HG03196 (cell line): ENCODE results near the gene GPR34.
"Not testable (repeated sequence)": the region's sequence is repeated elsewhere in the genome, so short reads cannot be mapped to it uniquely, and the experiment has no call there.

Experiments used
- ATAC-seq: cut with Tn5 transposase; IDR thresholded peaks from one replicate; pipeline ENCODE4 v1.9.1; 2021; ENCODE audit not compliant: unreplicated experiment

Gene GPR34

DNA sequence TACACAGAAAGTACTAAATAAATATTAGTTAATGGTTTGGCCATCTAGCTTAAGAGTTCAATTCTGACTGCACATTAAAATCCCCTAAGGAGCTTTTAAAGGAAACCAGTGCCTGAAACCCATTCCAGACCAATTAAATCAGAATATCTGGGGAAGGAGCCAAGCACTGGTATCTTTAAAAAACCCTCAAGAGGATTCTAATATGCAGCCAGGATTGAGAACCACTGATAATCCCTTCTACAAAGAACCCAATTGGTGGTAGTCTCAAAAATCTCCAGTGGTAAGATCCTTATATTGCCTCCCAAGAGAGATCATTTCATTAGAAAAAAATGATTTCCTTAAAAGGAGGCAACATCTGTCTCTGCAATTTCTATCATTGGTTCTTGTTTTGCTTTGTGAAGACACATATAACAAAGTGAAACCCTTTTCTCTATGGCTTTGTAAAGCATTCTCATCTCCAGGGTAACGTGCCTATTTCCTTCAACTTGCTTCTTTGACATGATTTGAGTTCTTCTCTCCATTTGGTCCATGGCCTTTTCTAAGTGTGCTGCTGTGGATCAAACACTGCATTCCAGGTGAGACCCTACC, 3.5 kb downstream of the GPR34 start:
- ATAC-seq: no peak

DNA sequence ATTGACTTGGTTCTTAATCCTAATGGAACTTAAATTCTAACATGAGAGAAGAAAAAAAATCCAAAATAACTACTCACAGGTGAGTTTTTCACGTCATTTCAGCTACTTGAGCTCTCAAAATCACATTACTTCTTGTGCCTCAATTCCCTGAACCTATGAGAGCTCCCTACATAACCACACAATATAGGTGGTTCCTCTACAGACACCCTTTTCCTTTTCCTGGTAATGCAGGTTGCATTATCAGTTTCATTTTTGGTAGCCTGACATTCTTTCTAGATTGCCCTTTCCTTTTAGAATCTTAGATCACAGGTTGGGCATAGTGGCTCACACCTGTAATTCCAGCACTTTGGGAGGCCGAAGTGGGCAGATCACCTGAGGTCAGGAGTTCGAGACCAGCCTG, 4.3 kb downstream of the GPR34 start:
- ATAC-seq: no peak

- no peak for ATAC-seq
Measured at GRCh38 chrX:41695426-41695825, 6.7 kb downstream of the GPR34 start.

DNA sequence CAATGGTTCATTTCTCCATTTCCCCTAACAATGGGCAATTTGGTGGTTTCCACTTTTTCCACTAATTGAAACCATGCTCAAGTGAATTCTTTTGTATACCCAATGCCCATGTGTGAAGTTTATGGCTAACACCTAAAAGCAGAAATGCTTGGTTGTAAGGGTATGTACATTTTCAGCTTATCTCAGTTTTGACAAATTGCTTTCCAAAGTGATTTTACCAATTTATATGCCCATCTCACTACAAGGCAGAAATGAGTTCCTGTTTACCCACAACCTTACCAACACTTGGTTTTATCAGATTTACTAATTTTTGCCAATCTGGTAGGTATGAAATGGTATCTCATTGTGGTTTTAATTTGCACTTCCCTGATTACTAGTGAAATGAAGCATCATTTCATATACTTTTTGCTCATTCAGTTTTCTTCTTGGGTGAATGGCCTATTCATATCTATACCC, 14.8 kb downstream of the GPR34 start:
- no peak for ATAC-seq

DNA sequence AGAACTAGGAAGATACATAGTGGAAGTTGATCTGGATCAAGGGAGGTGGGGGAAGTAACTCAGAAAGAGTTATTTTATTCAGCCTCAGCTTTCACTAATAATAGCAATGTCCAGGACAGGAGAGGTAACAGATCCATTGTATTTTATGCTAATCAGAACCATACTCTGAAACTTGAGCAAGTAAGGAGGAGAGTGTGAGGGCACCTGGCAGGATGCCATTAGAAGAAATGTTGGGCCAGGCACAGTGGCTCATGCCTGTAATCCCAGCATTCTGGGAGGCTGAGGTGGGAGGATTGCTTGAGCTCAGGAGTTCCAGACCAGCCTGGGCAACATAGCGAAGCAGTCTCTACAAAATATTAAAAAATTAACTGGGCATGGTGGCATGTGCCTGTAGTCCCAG, 16.3 kb downstream of the GPR34 start:
- ATAC-seq: no peak

DNA sequence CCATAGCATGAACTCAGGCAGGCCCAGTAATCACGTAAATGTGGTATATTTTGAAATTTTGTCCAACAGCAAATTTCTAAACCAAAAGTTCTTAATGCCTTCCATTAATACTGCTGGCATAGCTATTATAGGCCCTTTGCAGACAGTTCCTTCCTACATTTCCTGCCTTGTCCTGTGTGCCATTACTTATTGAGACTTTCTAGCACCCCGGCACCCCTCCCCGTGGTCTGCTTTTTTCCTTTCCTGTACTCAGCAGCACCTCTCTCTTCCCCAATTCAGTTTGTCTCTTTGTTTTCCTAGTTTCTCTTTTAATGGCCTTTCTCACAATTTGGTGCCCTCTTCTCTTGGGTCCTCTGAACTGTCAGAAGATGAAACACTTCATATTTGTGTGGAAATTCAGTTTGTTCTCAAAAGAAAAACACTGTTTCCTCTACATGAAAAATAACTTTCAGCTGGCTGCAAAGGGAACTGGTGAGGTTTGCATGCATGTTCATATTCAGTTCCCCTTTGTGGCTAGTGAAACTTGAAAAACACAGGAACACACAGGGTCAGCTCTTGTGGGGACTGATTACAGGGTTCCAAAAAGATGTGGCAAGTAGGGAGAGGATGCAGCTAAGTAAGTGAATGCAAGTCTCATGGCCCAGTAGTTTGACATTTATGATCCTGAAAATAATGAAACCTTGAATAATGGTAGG, 17.1 kb downstream of the GPR34 start:
- ATAC-seq: peak; percentile 90

GRCh38 chrX:41707218-41707617, 18.4 kb downstream of the GPR34 start:
- ATAC-seq: no peak

DNA sequence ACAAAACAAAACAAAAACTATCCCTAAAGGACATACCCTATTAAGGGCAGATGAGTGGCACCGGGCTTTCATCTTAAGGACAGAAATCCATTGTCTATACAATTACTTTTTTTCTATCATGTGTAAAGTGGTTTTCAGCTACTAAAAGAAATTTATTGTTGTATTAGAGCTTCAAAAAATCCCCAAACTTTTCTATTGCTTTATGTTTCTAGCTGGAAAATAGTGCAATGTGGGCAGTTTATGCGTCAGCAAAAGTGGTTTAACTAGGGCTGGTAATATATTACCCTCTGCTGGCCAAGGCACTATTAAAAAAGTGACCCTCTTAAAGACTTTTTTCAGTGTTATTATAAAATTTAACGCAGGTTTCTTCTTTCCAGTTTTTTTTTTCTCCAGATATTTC, 19.7 kb downstream of the GPR34 start:
- ATAC-seq: no peak

GRCh38 chrX:41711021-41711667, 22.4 kb downstream of the GPR34 start:
- ATAC-seq: no peak

DNA sequence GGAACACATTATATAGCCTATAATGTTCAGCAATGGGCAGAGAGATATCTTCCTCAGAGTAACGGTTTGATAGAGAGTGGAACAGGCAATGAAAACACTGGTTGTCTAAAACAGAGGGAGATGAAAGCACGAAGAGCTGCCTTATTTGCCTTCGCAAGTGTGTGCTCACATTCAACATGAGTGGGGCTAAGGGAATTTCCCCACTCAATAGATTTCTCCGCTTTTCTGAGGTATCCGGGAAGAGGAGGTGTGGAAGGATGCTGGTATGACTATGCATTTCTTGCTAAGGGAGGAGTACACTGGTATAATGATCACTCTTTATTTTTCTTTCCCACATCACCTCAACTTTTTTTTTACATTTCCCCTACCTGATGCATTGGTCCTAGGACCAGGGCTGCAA, 27.4 kb downstream of the GPR34 start:
- no peak for ATAC-seq

GRCh38 chrX:41716767-41717473, 28.1 kb downstream of the GPR34 start:
- no peak for ATAC-seq

GRCh38 chrX:41718481-41719235, 29.9 kb downstream of the GPR34 start:
- ATAC-seq: no peak

GRCh38 chrX:41719610-41720009, 30.8 kb downstream of the GPR34 start:
- not testable (repeated sequence) for ATAC-seq

DNA sequence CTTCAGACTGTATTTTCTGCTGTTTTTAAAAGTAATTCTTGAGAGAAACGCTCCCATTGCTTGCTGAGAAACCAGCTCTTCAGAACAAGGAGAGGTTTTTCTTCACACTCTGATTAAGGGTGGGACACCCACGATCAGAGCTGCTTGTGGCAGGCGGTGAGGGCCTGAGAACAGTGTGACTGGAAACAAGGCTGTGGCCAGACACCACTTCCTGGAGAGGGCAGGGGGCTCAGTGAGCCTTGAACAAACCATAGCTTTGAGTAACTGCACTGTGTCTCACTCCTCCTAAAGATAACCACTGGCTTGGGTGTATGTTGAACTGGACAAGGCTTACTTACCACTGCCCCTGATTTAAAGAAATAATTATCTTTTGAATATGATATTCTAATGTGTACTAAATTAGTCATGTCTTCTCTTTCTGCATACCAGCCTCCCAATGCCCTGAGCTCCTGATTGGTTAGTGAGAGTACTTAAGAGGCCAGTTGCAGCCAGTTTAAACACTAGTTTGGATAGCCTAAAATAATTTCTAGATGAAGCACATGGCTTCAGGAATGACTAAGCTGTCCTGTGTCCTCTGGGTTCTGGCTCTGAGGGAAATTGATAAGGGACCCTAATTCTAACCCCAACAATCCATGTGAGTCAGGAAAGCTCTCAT, 31.5 kb downstream of the GPR34 start:
- peak; percentile 93 for ATAC-seq

GRCh38 chrX:41721590-41721989, 32.8 kb downstream of the GPR34 start:
- peak; percentile 36 for ATAC-seq

DNA sequence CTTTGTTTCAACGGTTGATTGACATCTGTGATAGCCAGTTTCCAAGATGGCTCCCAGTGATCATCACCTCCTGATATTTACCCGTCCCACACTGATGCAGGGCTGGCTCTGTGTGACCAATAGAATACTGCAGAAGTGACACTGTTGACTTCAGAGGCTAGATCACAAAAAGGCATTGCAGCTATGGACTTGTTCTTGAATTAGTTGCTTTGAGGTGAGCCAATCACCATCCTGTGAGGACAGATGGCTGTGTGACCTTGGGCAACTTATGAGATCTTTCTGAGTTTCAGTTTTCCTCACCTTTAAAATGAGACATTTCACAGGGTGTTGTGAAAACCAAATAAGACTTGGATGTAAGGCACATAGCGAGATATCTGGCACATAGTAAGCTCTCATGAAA, 33.4 kb downstream of the GPR34 start:
- no peak for ATAC-seq

GRCh38 chrX:41722816-41723618, 34.2 kb downstream of the GPR34 start:
- no peak for ATAC-seq

- ATAC-seq: no peak
Measured at GRCh38 chrX:41723826-41724225, 35.1 kb downstream of the GPR34 start, which contains the start of gene GPR82. Gene GPR82 (plus strand): TSS chrX:41724181. CDS start chrX:41727027, 2,846 bp downstream.

DNA sequence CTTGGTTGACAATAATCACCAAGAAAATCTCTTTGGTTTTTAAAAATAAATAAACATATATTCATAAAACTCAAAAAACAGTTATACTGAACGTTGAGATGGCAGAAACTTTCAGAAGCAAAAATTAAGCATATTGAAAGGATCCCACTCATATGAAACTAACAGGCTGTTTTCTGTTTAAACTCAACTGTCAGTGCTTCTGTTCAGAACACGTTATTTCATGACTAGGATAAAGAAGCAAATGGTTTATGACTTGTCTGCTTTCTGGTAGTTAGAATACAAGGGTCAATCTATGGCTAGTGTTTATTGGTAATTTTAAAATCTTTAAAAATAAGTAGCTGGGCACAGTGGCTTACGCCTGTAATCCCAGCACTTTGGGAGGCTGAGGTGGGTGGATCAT, 39.4 kb downstream of the GPR34 start:
- no peak for ATAC-seq

GRCh38 chrX:41730081-41730480, 41.3 kb downstream of the GPR34 start:
- no peak for ATAC-seq
